Hematopoietic multipotent progenitor cell treated with erythropoietin and hydrocortisone succinate and interleukin-3 and kit ligand, for 6 days (in vitro differentiated cells): Measurements from ENCODE around the gene ATPAF2.
"Not testable (repeated sequence)": the region's sequence is repeated elsewhere in the genome, so short reads cannot be mapped to it uniquely, and the experiment has no call there.

ENCODE experiments used
- DNase-seq: peaks from one replicate; pipeline ENCODE4 v3.0.0-alpha.2; 2015

The ATPAF2 gene

DNA sequence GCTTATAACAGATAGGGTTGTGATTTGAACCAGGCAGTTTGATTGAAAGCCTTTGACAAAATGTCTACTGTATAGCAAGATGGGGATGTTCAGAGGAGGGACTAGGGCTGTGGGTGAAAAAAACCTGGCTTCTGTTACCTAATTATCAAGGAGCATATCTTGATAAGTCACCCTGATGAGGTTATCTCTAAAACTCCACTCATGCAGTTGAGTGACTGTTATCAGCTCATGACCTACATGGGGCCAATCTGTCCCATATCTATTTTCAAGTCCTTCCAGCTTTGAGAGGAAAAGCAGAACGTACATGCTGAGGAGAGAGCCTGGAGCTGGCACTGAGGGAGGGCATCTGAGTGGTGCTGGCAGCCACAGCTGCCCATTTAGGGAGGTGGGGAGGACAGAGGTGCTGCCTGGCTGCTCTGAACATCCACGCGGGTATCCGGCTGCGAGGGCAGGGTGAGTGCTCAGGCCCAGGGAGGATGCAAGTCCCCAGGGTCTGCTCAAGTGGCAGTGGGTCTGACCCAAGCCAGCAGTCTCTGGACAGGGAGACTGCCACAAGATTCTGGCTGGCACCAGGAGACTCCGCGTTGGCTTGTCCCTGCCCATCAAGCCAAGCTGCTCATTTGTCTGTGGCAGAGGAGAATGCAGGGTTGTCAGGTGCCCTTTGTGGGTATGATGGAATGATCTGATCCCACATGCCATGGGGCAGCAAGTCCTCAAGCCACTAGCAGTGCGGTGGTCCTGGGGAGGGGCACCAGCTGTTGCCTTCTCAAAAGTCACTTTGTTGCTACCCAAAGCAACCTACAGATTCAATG lies 29.2 kb downstream of the ATPAF2 start:
- peak; percentile 51 for DNase-seq

DNA sequence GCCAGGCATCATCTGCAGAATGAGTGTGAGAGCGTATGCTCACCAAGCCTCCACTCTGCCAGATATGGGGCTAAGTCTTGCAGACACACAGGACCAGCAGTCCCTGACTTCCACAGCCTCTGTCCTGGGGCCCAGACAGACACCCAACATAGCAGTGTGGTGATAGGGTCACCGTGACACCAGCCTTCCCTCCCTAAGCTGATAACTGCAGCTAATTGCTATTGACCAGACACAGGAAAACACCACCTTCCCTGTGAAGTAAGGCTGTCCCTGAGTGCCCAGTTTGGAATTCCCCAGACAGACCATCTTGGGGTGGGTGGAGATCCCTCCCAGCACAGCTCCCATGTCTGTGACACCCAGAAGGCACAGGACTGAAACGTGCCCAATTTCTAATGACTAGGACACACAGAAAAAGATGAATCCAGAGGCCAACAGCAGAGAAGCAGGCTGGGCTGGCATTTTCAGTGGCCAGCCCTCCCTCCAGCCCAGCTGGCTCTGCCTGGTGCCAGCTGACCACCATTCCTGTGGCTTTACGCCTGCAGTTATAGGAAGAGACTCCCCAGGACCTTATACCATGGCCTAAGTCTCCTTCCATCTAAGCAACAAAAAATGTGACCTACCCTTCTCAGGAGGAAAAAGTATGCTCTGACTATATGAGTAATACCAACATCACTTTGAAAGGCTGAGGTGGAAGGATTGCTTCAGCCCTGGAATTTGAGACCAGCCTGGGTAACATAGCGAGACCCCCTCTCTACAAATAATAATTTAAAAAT lies 30.3 kb downstream of the ATPAF2 start:
- DNase-seq, result no peak

DNA sequence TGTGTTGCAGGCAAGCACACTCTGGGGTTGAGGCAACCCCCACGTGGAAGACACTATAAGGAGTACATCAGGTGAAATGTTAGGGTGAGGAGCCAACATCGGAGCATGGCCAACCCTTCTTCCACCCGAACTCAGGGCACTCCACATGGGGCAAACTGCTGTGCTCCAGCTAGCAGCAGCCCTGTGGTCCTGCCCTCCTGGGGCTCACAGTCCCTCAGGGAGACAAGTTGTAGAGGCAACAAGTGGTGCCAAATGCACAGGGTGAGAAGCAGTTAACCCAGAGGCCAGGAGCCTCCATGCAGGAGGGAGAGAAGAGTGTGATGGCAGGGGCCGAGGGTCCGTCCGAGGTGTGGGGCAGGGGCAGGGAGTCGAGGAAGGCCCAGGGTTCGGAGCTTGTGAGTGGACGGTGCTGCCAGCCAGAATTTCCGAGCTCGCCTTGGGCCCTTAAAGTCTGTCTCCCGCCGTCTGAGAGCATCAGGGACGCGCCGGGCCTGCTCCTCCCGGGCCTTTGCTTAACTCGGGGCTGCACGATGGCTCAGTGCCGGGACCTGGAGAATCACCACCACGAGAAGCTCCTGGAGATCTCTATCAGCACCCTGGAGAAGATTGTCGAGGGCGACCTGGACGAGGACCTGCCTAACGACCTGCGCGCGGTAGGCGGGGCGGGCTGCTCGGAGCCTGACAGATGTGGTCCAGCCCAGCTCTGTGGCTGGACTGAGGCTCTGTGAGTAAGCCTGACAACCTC lies 32.3 kb downstream of the ATPAF2 start:
- no peak for DNase-seq

DNA sequence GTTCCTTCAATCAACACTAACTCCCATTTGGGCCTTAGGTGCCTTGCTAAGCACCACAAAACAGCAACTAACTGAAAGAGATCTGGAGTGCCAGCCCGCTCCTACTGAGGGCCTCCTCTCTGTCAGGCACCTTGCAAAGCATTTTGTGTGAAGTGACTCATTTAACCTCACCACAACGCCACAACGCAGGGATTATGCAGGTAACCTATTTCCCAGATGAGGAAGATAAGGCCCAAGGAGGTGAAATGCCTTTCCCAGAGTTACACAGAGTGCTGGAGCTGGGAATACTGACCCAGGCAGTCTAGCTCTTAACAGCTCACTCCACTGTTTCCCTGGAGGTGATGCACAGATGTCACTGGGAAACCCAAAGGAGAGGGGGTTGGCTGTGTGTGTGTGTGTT lies 33.5 kb downstream of the ATPAF2 start:
- DNase-seq, result no peak

DNA sequence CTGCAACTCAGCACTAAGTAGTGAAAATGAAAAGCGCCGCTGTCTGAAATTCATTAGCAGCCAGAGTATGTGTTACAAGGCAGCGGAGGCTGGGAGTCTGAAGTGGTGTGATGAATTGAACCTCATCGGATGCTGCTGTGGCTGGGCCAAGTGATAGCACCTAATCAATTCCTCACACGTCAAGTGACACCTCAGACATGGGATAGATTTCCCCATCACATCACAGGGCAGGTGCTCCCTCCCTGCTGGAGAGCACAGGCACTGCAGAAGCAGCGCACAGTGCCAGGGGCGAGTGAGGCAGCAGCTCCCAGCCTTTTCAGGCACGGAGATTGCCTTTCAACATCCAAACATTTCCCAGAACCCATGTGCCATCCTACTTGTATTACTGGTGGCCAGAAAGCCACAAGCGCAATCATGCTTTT lies 34.1 kb downstream of the ATPAF2 start:
- DNase-seq, result no peak

DNA sequence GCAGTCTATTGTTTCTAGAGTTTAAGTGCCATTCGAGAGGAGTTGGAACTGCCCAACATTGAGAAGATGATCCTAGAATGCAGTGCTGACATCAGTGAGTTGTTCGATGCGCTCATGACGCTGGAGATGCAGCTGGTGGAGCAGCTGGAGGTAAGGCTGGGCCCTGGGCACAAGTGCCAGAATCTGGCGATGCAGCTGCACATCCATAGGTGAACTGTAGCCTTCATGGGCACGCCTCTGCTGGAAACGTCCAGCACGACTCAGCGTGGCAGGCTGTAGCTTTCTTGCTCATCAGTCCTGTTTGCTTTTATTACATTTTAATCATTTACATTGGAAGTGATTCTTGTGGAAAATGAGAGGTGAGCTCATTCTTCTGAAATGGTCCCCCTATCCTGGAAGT lies 34.6 kb downstream of the ATPAF2 start:
- no peak for DNase-seq

DNA sequence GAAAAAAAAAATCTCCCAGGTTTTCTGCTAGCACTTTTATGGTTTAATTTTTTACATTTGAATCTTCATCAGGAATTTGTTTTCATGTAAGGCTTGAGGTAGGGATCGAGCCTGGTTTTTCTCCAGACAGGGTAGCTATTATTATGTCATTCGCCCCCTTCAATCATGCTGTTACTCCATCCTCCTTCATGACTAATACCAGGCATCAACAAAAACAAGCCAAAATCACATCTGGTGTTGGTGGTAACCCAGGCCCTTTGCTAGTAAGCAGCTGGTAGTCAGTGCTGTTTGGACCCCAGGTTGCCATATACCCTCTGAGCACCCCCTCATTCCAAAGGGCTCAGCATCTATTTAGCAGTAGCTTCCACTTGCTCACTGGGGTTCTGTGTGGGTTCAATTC lies 36.8 kb downstream of the ATPAF2 start:
- no peak for DNase-seq

DNA sequence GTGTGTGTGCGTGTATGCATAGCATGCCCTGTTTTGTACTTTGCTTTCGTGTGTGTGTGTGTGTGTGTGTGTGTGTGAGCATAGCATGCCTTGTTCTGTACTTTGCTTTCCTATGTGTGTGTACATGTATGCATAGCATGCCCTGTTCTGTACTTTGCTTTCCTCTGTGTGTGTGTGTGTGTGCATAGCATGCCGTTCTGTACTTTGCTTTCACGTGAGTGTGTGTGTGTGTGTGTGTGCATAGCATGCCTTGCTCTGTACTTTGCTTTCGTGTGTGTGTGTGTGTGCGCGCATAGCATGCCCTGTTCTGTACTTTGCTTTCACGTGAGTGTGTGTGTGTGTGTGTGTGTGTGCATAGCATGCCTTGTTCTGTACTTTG lies 38.9 kb downstream of the ATPAF2 start:
- DNase-seq, result no peak

DNA sequence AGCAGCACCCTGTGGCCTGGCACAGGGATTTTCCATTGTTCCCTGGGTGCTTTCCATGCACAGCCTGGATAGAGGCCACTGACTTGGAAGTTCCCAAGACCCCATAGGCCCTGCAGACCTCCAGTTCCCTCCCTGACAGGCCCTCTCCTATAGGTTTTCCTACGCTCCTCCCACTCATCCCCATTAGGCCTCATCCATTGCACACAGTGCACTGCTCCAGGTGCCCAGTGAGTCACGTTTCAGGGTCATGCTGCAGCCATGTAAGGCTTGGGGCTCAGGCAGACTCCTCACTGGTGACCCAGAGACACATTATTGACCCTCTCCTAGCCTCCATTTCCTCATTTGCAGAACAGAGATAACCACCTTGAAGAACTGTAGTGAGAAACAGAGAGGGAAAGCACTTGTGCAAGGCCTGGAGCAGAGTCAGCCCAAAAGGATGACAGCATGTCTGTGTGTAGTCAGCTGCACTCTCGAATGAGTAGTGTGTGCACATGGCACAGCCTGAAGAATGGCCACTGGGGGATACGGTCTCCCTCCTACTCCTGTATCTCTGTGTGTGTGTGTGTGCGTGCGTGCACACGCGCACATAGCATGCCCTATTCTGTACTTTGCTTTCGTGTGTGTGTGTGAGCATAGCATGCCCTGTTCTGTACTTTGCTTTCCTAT lies 39.5 kb downstream of the ATPAF2 start:
- no peak for DNase-seq

DNA sequence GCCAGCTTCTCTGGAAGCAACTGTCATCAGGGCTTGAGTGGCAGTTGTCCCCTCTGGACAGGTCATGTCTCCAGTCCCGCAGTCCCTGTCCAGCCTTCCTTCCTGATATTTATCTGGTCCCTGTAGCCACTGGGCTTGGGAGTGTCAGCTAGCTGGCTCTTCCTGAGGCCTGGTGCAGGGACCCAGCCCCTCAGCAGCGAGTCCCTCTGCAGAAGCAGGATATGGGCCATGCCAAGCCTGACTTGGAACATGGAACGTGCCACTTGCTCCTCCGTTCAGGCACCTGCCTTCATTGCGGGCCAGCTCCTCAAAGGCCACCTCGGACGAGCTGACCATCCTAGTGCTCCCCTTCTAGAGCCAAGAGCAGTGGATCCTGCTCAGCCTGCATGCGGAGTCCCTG lies 40.0 kb downstream of the ATPAF2 start:
- DNase-seq, result no peak

DNA sequence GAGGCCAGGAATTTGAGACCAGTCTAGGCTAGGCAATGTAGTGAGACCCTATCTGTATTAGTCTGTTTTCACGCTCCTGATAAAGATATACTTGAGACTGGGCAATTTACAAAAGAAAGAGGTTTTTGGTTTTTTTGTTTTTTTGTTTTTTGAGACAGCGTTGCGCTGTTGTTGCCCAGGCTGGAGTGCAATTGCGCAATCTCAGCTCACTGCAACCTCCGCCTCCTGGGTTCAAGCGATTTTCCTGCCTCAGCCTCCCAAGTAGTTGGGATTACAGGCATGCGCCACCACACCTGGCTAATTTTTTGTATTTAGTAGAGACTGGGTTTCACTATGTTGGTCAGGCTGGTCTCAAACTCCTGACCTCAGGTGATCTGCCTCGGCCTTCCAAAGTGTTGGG lies 43.1 kb downstream of the ATPAF2 start:
- DNase-seq, result not testable (repeated sequence)

DNA sequence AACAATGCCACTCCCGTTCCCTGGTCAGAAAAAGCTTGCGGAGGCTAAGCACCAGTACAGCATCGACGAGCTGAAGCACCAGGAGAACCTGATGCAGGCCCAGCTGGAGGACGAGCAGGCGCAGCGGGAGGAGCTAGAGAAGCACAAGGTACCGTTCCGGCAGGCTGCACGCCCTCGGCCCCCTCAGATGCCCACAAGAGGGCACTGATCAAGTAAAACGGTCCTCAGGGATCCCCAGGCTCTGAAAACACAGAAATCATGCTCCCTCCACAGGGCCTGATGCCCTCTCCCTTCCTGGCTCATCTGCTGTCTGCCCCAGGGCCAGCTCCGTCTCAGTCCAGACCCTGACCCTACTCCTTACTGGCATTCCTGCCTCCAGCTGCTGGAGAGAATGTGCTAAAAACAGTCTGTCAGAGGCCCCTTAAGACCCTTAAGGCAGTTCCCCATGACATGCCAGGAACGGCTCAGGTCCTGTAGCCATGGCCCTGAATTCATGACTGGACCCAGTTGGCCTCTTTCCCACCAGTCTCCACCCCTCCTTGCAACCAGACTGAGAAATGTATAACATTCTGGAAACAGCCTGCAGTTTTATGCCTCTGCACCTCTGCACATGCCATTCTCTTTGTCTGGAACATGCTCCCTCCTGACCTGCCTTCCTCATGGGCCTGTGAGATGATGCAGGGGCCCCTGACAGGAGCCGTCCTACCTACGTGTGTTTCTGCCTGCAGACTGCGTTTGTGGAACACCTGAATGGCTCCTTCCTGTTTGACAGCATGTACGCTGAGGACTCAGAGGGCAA lies 44.5 kb downstream of the ATPAF2 start:
- peak; percentile 75 for DNase-seq

DNA sequence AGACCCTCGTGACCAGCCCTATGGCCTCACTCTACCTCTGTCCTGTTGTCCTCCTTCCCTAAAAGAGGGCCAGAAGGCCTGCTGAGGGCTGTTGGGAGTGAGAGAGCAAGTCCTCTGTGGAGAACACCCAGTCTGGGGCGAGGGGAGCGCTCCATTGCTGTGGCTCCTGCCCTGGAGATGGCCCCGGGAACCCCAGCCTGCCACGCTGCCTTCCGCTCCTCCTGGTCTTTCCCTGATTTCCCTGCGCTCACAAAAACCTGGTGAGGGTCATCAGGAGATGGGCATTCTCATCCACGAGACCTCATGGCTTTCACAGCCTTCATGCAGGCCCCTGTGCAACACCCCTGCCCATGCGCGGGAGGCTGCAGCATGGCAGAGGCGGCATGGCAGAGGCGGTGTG lies 45.1 kb downstream of the ATPAF2 start:
- DNase-seq, result no peak

DNA sequence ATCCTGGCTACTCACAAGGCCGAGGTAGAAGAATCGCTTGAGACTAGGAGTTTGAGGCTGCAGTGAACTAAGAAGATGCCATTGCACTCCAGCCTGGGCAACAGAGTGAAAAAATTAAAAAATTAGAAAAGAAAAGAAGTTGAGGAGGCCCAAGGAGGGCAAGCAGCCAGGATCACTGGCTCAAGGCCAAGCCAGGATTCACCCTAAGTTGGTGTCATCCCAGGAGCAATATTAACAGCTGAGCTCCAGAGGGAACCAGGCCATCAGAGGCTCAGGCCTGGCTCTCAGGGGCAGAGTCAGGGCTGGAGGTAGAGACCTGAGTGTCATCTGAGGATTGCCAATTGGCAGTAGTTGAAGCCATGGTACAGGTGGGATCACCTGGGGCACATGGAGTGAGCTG lies 45.6 kb downstream of the ATPAF2 start:
- DNase-seq, result no peak

DNA sequence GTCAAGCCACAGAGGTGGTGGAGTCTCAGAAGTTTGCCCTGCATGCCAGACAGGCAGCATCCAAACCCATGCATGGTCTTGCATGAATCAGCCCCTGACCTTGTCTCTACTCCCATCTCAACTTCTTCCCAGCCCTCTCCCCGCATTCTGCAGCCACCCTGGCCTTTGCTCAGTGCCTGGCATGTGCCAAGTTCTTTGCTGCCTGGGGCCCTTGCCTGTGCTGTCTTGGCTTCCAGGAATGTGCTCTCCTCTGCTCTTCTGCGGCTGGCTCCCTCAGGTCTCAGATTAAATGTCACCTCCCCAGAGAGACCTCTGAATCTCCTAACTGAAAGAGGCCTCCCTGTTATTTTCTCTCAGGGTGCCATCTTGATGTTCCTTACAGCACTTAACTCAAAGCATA lies 48.7 kb downstream of the ATPAF2 start:
- no peak for DNase-seq

DNA sequence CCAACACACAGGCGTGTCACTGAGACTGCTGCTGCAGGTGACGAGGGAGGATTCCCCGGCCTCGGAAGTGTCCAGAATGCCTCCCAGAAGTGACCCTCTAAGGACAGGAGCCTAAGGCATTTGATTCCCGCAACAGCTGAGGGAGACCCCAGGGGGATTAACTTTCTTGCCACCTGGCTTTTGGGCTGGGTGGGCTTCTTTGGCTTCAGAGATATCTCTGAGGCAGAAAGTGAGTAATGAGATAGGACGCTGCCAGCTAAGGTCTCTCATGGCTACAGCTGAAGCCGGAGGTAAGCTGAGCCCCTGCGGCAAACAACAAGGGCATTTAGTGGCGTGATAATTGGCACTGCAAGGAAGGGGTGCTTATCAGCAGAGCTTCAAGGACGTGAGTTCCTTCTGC lies 49.4 kb downstream of the ATPAF2 start:
- no peak for DNase-seq

DNA sequence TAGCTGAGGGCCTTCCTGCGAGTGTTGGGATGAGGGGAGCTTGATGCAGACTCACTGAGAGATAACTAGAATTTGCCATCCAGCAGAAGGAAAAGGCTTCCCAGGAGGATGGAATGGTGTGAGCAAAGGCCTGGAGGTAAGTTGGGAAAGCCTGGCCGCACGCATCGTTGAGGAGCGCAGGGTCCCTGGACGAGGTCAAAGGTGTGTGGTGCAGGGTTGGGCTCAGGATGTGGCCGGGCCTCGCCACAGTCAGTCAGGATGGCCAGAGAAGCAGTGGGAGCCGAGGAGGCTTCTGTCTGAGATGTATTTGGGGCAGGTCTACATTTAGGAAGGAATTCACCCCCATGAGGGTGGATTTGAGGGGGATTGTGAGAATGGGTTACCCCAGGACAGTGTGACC lies 49.9 kb downstream of the ATPAF2 start:
- no peak for DNase-seq

DNA sequence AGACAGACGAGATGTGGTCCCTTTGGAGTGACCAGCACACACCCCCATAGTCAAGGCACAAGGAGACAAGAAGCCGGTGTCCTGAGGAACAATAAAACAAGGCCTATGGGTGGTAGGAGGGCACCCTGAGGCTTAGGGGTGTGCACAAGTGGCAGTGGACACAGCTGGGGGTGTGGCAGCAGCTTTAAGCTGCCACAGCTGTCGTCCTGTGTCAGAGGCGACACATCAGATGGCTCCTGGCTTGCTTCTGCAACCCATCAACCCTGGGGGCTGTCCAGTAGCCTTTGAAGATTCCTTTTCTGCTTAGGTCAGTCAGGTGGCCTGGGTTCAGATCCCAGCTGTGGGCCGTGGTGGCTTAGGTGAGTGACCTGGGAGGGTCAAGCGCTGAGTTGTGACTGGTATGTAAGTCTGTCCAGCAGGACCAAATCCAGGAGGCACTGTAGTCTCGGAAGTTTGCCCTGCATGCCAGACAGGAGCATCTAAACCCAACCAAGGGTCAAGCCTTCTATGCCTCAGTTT lies 50.5 kb downstream of the ATPAF2 start:
- no peak for DNase-seq

DNA sequence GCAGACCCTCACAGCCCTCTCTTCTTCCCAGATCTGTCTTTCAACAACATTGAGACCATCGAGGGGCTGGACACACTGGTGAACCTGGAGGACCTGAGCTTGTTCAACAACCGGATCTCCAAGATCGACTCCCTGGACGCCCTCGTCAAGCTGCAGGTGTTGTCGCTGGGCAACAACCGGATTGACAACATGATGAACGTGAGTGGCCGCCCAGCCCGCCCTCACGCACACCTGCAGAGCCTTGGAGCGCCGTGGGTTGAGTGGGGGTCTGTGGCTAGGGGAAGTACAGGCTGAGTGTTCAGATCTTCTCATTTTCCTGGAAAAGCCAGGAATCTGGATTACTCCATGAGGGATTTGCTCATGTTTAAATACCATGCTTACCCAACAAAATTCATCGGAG lies 51.1 kb downstream of the ATPAF2 start:
- DNase-seq, result no peak

DNA sequence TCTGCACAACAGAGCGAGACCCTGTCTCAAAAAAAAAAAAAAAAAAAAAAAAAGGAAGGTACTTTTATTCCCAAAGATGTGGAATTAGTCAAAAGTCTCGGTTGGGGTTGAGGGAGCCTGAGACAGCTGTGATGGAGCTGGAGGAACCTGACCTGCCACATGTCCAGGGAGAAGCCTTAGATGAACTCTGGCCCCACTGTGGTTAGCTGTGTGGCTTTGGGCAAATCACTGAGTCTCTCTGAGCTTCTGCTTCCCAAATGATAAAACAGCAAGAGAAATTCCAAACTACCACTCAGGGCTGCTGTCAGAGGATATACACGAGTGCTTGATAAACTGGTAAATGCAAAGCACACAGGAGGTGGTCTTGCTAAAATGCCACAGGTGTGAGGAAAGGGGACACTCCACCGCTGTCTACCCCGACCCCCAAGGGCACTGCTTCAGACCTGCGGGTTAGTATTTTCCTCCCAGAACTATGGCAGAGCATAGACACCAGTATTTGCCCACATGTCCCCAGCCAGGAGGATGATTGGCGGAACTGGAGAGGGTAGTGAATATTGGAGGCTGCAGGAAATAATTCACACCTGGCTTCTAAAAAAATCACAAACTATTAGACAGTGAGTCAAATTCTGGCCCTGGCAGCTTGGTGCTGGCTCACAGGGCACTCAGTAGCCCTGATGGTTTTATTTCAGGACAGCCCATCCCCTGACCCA lies 51.6 kb downstream of the ATPAF2 start:
- no peak for DNase-seq

DNA sequence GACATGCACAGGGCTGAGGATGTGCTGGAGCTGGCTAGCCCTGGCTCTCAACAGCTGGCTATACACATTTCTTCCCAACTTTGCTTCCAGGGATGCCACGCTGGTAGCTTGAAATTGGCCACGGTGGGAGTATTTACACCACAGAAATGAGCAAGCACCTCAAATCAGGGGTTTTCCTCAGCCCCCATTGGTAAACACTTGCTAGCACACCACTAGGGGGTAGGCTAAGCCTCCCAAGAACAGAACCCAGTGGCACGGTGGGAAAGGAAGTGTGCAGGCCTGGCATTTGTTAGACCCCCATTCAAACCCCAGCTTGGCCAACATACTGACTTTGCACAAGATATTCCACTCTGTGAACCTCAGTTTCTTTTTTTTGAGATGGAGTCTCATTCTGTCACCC lies 53.4 kb downstream of the ATPAF2 start:
- peak; percentile 43 for DNase-seq
